ENCODE results near the gene MAPK8IP1. TPM values are rescaled to one million over a fixed set of nuclear protein-coding genes. Genes with fewer than 3 reads are reported as not detected.

The MAPK8IP1 gene
- total RNA-seq, 1 experiment from 2014 or later, result 13.6 TPM

DNA sequence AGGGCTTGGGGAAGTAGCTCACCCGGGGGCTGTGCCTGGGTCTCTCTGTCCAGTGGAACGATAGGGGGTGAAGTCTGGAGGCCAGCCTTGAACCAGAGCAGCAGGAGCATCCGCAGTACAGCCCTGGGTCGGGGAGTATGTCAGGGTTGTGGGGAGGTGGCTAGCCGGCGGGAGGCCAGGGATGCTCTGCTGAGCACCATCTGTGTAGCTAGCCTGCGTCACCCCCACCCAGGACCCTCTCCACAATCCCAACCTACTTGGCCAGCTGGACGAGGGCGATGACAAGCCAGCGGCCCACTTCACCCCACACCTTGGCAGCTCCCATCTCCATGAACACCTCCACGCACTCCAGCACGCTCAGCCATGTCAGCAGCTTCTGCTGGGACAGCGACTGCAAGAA is 30.0 kb downstream of the MAPK8IP1 start:
- intact Hi-C loops (cut with micrococcal nuclease; ENCODE audit: unreplicated experiment), result loop anchor here (5.0 kb wide), 1 partner anchor 68 kb away; the partner anchor contains the start of gene CRY2
- BruUV-seq (replicated peaks), result no TSS peak
- no peaks in the 10 kb centered on the region for H4K20me1 ChIP-seq (ENCODE audit: insufficient read depth)
- H3K9me2 ChIP-seq (ENCODE audit: insufficient read depth), result no peaks in the 10 kb centered on the region
- H3K4me2 ChIP-seq, result no peak overlapping the region
- no peaks in the 10 kb centered on the region for H3K27me3 ChIP-seq (ENCODE audit: insufficient read depth, low read depth)
- H3K4me1 ChIP-seq (replicated peaks; ENCODE audit: insufficient read depth), result peaks cover 9% of the 10 kb centered on the region; the same call in 1 of the 2 replicates
- TF ChIP-seq, protein P1, sequence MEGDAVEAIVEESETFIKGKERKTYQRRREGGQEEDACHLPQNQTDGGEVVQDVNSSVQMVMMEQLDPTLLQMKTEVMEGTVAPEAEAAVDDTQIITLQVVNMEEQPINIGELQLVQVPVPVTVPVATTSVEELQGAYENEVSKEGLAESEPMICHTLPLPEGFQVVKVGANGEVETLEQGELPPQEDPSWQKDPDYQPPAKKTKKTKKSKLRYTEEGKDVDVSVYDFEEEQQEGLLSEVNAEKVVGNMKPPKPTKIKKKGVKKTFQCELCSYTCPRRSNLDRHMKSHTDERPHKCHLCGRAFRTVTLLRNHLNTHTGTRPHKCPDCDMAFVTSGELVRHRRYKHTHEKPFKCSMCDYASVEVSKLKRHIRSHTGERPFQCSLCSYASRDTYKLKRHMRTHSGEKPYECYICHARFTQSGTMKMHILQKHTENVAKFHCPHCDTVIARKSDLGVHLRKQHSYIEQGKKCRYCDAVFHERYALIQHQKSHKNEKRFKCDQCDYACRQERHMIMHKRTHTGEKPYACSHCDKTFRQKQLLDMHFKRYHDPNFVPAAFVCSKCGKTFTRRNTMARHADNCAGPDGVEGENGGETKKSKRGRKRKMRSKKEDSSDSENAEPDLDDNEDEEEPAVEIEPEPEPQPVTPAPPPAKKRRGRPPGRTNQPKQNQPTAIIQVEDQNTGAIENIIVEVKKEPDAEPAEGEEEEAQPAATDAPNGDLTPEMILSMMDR (conservative IDR thresholded peaks at IDR 0.05), result no peak
- no peak for TF ChIP-seq EZH2 (IDR thresholded peaks at IDR 0.05; ENCODE audit: low read depth)
- peaks cover 15% of the 10 kb centered on the region; the same call in 1 of the 2 replicates for H3F3A ChIP-seq (ENCODE audit: insufficient read depth, low read depth)
- no peak overlapping the region for H3K4me3 ChIP-seq
- ChIA-PET POLR2A (ENCODE audit: unreplicated experiment) (no interaction called here), CTCF (interaction anchor here (0.6 kb wide), 1 partner anchor 1040 kb away, joined by 3 read pairs; no protein-coding TSS in a partner anchor)
- no peak for DNase-seq
- peaks cover 18% of the 10 kb centered on the region for H3K79me2 ChIP-seq (ENCODE audit: low read depth)
- no peak overlapping the region for H2AFZ ChIP-seq
- H3K36me3 ChIP-seq (ENCODE audit: low read depth), result 0 out of 2 replicates have a peak, but pooled peaks cover 8% of the 10 kb centered on the region
- H3K27ac ChIP-seq, result no peak overlapping the region
- no peaks in the 10 kb centered on the region for H3K9me3 ChIP-seq (ENCODE audit: insufficient read depth, low read depth)

DNA sequence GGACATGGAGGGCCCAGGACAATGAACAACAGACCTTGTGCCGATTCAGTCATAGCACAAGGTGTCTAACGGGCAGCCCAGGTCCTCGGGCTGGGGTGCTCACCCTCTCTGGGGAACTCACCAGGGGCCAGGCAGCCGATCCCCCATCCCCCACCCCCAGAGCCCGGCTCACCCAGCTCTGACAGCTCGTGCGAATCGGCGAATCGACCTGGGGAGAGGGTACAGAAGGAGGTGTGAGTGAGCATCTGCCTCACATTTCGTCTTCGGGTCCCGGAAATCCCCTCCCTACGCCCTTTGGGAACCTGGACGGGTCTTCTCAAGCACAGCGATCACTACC is 31.8 kb downstream of the MAPK8IP1 start:
- Histone ChIP-seq H3K9me2 (ENCODE audit: insufficient read depth) (no peaks in the 10 kb centered on the region), H4K20me1 (ENCODE audit: insufficient read depth) (no peaks in the 10 kb centered on the region), H3F3A (ENCODE audit: insufficient read depth, low read depth) (peaks cover 19% of the 10 kb centered on the region; the same call in 1 of the 2 replicates), H3K4me2 (peak overlapping the region; percentile 85), H3K4me3 (peak overlapping the region; percentile 96), H3K27ac (peak overlapping the region; percentile 51), H3K9me3 (ENCODE audit: insufficient read depth, low read depth) (no peaks in the 10 kb centered on the region), H3K36me3 (ENCODE audit: low read depth) (0 out of 2 replicates have a peak, but pooled peaks cover 8% of the 10 kb centered on the region), H3K79me2 (ENCODE audit: low read depth) (peaks cover 18% of the 10 kb centered on the region), H3K27me3 (ENCODE audit: insufficient read depth, low read depth) (no peaks in the 10 kb centered on the region), H2AFZ (peak overlapping the region; percentile 87), H3K4me1 (replicated peaks; ENCODE audit: insufficient read depth) (peaks cover 9% of the 10 kb centered on the region; the same call in 1 of the 2 replicates)
- no peak for DNase-seq
- BruUV-seq (replicated peaks), result TSS peak; percentile 61
- TF ChIP-seq, protein P1 (conservative IDR thresholded peaks at IDR 0.05), result no peak
- no peak for TF ChIP-seq EZH2 (IDR thresholded peaks at IDR 0.05; ENCODE audit: low read depth)
- POLR2A ChIA-PET (ENCODE audit: unreplicated experiment), result interaction anchor here (0.7 to 1.1 kb wide), 2 partner anchors 11 to 378 kb away, joined by 3 to 6 read pairs; no protein-coding TSS in a partner anchor
- CTCF ChIA-PET, result no interaction called here
- intact Hi-C loops (cut with micrococcal nuclease; ENCODE audit: unreplicated experiment), result loop anchor here (5.0 kb wide), 1 partner anchor 70 kb away; the partner anchor contains the start of gene CRY2

DNA sequence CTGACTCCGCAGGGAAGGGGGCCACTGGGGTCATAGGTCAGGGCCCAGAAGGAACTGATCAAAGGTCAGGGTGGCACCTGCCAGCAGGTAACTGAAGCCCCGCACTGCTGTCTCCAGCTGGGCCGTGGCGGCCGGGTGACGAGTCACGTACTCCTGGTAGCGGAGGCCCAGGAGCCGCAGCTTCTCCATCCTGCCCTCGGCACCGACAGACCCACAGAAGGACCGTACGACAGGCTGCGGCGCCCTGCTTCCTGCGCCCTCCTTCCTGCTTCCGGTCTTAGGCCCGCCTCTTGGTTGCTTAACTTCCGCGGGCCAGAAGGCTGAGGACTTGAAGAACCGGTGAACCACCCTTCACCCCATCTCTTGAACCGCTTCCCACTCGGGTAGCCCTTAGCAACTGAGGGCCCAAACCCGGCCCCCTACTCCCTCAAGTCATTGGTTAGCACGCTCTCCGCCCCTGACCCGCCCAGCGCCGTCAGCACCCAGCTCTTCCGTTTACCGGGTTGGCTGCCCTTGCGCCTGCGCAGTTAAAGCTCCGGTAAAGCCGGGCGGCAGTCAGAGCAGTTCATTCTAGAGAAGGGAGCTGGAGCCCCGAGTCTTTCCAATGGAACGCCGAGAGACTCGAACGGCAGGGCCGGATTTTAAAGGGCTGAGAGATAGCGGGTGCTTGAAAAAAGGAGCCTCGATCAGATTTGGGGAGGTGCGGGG is 32.3 kb downstream of the MAPK8IP1 start, which contains the start of gene PEX16:
Gene PEX16 (minus strand): TSS at position 255 of the 708 bp plus-strand sequence. CDS start 66 bp downstream, at position 189.
- DNase-seq, result peak; percentile 98 to 99
- H3K27ac ChIP-seq, result peak within 1 kb of the TSS; percentile 51
- no peaks in the 10 kb centered on the region for H3K9me3 ChIP-seq (ENCODE audit: insufficient read depth, low read depth)
- intact Hi-C loops (cut with micrococcal nuclease; ENCODE audit: unreplicated experiment), result loop anchor here (1.0 to 5.0 kb wide), 2 partner anchors 18 to 70 kb away; partner anchors contain the start of gene CRY2
- POLR2A ChIA-PET (ENCODE audit: unreplicated experiment), result interaction anchor here (0.5 to 1.1 kb wide), 6 partner anchors 11 to 670 kb away, joined by 3 to 9 read pairs (median 4); no protein-coding TSS in a partner anchor
- H3K36me3 ChIP-seq (ENCODE audit: low read depth), result 0 out of 2 replicates have a peak, but pooled peaks cover 8% of the 10 kb centered on the region
- peaks cover 18% of the 10 kb centered on the region for H3K79me2 ChIP-seq (ENCODE audit: low read depth)
- H3K27me3 ChIP-seq (ENCODE audit: insufficient read depth, low read depth), result no peaks in the 10 kb centered on the region
- H2AFZ ChIP-seq, result peak within 1 kb of the TSS; percentile 94
- CTCF ChIA-PET, result no interaction called here
- H4K20me1 ChIP-seq (ENCODE audit: insufficient read depth), result no peaks in the 10 kb centered on the region
- H3F3A ChIP-seq (ENCODE audit: insufficient read depth, low read depth), result peaks cover 19% of the 10 kb centered on the region; the same call in 1 of the 2 replicates
- TF ChIP-seq EZH2 (IDR thresholded peaks at IDR 0.05; ENCODE audit: low read depth), result no peak
- TF ChIP-seq, protein P1 (conservative IDR thresholded peaks at IDR 0.05), result no peak
- peak within 1 kb of the TSS; percentile 85 for H3K4me2 ChIP-seq
- BruUV-seq (replicated peaks), result no TSS peak
- H3K4me3 ChIP-seq, result peak within 1 kb of the TSS; percentile 96
- H3K9me2 ChIP-seq (ENCODE audit: insufficient read depth), result no peaks in the 10 kb centered on the region
- peaks cover 9% of the 10 kb centered on the region; the same call in 1 of the 2 replicates for H3K4me1 ChIP-seq (replicated peaks; ENCODE audit: insufficient read depth)

Measured in PC-9 (cell line).